AML-193 (cell line): ENCODE results near the gene FAM193A.
"Not testable (repeated sequence)": the region's sequence is repeated elsewhere in the genome, so short reads cannot be mapped to it uniquely, and the experiment has no call there.

Experiments used
- DNase-seq, 2 experiments: peaks; one replicate each; lab custom pipeline; 2025; lab: John Stamatoyannopoulos, UW

FAM193A gene

DNA sequence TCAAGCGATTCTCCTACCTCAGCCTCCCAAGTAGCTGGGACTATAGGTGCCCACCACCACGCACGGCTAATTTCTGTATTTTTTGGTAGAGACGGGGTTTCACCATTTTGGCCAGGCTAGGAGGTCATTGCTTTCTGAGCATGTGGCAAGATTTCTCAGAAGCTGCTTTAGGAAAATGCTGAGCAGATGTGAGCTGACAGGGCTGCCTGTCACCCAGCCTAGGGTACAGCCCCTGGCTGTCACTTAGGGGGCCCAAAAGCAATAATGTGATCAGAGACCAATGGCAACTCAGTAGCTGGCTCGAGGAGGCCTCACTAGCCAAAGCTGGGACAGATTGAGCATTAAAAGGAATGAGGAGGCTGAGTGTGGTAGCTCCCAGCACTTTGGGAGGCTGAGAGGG is 154.9 kb downstream of the FAM193A start:
- DNase-seq, result no peak

DNA sequence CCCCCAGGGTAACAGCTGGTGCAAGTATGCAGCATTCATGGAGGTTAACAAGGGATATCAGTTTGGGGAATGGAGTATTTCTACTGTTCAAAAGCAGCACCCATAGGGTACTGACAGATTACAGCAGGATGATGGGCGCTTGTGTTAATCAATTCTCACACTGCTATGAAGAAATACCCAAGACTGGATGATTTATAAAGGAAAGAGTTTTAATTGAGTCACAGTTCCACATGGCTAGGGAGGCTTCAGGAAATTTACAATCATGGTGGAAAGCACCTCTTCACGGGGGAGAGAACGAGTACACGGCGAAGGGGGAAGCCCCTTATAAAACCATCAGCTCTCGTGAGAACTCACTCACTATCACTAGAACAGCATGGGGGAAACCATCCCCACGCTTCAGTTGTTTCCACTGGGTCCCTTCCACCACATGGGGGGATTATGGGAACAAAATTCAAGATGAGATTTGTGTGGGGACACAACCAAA is 155.5 kb downstream of the FAM193A start:
- DNase-seq, result no peak

DNA sequence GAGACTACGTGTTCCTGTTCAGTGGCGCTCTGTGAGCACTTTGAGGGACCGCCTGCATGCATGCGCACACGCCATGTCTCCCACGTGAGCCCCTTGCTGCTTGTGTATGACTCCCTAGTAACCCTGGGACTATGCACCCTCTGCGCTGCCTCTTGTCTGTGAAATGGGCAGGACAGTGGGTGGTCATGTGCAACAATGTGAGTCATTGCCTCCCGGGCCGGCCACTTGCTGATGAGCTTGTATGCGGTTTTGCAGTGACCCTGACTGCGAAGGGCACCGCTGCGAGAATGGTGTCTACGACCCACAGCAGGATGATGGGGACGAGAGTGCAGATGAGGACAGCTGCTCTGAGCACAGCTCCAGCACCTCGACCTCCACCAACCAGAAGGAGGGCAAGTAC is 158.2 kb downstream of the FAM193A start:
- no peak for DNase-seq

DNA sequence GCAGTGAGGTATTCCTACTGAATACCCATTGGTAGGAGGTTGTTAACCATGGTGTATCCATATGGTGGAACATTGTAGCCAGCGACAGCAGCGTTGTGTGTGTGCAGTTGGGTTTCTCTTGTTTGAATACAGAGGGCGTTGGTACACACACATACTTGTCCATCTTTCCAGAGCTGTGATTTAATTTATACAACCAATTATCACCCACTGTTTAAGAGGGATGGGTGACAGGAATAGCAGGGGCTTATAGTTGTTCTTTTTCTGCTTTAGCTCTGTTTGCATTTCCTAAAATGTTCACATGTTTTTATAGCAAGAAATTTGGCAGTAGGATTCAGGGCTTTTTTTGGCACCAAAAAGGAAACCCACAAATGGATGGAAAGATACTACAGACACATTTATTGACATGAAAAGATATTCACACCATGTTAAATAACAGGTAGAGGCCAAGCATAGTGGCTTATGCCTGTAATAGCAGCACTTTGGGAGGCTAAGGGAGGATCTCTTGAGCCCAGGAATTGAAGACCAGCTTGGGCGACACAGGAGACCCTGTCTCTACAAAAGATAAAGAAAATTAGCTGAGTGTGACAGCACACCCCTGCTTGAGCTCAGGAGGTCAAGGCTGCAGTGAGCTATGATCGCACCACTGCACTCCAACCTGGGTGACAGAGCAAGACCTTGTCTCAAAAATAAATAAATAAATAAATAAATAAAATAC is 159.1 kb downstream of the FAM193A start:
- DNase-seq, result no peak

DNA sequence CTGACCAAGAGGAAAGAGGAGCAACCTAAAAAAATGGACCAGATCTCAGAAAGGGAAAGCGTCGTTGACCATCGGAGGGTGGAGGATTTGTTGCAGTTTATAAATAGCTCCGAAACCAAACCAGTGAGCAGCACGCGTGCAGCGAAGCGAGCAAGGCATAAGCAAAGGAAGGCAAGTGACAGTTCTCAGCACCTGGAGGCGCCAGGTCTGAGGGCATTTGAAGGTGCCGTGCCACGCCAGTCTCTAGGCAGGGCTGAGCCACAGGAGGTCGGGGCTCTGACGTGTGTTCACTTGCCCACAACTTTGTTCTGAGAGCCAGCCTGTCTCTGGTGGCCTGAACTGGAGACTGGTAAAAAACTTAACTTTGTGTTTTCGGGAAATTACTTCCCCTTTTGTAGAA is 160.0 kb downstream of the FAM193A start:
- DNase-seq, result no peak

DNA sequence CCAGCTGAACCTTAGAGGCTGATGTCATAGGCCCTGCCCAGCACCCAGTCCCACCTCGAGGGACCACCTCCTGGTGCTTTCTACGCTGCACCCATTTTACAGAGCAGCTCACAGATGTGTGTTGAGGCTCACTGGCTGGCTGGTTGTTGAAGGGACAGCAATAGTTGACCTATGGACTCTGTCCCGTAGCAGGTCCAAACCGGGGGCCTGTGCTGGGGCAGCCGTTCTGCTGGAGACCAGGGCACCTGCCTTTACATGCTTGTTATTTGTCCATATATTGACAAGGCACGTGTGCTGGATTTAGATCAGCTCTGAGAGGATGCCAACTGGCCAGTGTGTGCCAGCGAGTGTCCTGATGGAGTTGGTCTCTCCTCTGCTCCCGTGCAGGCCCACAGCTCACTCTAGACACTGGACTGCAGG is 161.6 kb downstream of the FAM193A start:
- no peak for DNase-seq

DNA sequence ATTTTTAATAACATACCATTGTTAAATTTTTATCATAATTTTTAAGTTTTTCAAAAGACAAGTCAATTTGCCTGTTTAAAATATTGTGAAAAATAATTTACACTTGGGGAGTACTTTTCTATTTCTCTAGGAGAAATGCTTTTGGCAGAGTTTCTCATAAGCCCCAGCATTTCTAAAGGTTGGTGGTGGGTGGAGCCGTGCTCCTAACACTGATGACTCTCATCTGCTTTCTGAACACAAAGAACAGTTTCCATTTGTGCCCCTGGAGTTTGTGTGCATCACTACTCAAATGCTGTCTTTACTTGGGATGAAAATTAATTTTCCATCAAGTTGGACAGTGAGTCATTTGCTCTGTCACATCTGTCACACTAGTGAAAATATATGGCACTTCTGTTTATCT is 162.1 kb downstream of the FAM193A start:
- DNase-seq, result no peak

DNA sequence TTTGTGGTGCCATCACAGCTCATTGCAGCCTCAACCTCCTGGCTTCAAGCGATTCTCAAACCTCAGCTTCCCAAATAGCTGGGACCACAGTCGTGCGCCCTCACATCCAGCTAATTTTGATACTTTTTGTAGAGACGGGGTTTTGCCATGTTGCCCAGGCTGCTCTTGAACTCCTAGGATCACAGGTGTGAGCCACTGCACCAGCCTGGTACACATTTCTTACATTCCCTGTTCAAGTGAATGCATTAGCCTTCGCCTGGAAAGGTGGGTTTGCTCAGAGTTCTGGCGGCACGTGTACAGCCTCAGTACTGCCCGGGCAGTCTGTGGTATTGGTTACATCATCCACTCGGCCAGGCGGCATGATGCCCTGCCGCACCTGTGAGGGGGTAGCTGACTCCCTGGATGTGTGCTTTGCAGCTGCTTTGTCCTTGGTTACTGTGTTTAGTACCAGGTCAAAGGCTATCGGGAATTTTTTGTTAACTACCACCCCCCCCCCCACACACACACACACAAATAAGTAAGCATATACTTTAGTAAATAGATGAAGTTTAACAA is 162.6 kb downstream of the FAM193A start:
- DNase-seq, result no peak

DNA sequence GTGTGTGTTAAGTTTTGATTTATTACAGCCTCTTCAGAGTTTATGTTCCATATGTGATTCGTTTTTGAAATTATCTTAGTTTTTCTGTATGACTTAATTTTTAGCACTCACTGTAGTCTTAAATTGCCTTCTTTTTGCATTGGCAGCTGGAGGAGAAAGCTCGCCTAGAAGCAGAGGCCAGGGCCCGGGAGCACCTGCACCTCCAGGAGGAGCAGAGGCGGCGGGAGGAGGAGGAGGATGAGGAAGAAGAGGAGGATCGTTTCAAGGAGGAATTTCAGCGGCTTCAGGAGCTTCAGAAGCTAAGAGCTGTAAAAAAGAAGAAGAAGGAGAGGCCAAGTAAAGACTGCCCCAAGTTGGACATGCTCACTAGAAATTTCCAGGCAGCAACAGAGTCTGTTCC is 163.1 kb downstream of the FAM193A start:
- DNase-seq, result no peak

DNA sequence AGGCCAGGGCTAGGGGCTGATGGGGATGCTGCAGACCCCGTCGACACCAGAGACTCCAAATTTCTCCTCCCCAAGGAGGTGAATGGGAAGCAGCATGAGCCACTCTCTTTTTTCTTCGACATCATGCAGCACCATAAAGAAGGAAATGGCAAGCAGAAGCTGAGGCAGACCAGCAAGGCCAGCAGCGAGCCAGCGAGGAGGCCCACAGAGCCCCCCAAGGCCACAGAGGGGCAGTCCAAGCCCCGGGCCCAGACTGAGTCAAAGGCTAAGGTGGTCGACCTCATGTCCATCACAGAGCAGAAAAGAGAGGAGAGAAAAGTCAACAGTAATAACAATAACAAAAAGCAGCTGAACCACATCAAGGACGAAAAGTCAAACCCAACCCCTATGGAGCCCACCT is 163.6 kb downstream of the FAM193A start:
- DNase-seq, result no peak

DNA sequence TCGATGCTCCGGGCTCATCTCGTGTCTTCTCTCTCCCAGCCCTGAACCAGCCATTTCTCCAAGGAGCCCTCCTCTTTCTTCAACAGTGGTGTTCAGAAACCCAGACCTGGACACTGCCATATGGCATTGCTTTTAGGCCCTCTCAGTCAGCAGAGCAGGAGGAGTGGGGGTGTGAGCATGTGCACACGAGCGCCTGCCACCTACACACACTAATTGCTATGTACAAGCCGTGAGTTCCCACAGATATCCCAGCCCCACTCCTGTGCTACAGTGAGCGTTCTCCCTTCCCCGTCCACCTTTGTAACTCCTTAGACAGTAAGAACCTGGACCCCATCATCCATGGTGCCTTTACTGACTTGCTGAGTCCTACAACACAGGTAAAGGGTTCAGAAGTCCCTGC is 165.9 kb downstream of the FAM193A start:
- no peak for DNase-seq

DNA sequence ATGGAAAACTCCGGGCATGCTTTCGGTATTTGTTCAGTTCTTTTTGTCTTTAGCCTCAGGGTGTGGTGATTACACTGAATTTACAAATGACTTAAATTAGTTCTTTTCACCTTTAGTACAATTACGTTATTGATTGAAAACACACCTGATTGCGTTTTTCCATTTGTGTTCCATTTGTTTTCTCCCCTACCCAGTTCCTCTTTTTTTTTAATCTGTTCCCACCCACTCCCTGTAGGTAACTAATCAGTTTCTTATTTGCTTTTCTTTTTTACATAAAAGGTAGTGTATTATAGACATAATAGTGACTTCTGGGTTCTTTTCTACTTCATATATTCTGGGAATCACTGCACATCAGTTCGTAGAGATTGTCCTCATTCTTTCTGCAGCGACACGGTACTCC is 166.3 kb downstream of the FAM193A start:
- no peak for DNase-seq

DNA sequence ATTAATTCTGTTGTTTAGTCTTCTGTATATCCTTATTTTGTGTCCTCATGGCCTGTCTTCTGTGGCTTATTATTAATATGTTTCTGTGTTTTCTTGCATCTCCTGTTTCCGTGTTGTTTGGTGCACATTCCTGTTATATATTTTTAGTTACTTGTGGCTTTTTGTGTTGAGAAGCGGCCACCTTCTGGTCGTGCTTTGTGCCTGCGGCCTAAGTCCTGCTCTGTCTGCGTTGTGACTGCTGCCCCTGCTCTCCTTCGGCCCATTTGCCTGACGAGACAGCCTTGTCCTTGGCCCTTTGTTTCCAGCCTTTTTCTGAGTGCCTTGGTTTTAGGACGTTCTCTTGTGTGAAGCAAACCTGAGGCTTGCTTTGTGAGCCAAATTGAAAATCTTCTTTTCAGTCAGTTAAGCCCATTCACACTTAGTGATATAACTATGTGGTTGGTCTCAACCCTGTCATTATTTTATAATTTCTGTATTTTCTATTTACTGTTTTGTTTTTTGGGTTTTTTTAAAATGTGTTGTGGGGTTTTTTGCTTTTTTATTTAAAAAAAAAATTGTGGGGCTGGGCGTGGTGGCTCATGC is 175.9 kb downstream of the FAM193A start:
- DNase-seq, result peak in 1 of 2 experiments; percentile 19

DNA sequence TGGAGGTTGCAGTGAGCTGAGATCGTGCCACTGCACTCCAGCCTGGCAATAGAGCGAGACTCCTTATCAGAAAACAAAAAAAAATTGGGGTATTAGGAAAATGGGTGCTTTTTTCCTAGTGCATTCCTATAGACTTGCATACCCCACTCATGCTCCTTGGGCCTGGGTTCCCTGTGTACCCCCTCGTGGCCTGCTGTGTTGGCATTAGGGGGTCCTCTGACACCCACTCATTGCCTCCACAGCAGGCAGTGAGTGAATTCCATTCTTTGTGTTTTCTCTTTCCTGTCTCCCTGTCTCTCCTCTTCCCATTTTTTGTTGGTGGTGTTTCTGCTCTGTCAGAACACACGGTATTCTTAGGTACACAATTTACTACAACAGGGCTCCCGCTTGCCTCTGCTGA is 176.9 kb downstream of the FAM193A start:
- no peak for DNase-seq

DNA sequence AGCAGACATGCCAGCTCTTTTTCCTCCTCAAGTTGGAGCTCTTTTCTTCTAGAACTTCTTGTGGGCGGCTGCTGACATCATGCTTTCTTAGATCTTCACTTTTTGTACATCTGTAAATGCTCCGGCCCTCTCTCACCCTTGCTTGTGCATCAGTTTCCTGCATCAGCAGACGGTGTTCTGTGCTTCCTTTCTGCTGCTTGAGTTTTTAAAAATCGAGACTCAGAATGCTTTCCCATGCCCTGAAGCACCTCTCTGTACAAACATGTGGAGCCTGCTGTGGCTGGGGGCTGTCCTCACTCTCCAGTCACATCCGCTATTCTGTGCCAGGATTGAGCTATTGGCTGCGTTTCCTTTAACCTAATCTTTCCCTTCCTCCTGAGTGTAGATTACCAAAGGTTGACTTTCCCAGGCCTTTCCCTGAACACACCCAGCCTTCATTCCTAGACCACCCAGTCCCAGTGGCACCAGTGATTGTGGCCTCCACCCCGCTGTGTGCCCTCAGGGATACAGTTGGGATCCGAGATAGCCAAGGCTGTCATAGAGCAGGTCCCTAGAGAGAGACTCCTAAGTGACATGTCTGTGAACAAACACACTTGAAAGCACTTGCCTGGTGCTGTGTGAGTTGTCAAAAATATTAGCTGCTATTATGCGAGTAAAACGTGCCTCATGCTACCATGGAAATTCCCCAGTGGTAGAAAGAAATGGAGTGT is 177.8 kb downstream of the FAM193A start:
- no peak for DNase-seq

DNA sequence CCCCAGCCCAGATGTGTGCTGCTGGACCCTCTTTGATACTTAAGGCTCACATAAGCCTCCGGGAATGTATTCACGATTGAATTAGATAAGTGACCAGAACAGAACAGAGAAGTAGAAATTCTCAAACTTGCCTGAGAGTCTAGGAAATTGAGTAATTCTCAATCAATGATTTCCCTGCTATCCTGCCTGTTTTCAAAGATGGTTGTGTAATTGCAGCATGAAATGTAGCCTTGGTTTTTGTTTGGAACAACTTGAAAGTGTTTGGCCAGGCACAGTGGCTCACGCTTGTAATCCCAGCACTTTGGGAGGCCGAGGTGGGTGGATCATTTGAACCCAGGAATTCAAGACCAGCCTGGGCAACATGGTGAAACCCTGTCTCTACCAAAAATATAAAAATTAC is 178.5 kb downstream of the FAM193A start:
- DNase-seq, result peak; percentile 6 to 12

DNA sequence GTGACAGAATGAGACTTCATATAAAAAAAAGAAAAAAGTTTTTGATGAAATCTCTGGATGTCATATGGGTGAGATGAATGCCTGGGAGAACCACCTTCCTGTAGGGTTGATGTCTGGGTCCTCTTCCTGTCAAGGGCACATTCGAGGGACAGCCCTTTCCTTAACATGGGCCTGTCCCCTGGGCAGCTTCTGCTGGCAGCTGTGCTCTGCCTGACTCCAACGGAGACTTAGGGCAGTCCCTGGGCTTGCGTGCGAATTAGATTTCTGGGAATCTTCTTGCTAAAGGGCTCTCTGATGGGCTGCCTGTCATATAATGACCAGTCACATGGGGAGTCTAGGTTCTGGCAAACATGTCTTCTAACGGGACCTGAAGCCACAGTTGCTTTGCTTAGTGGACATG is 179.0 kb downstream of the FAM193A start:
- no peak for DNase-seq

DNA sequence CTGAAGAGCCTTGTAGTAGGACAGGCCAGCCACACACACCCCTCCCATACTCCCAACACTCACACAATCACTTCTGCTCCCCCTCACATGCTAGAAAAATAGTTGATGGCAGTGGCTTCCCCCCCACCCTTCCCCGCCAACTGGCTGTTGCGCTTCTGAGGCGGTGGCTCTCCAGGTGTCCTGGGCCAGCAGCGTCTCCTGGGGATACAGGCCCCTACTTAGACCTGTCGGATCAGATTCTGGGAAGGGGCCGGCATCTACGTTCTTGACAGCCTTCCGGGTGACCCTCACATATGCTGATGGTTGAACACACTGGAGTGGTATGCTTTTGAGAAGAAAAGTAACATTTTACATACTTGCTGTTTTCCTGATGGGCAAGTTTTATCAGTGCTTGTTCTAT is 179.8 kb downstream of the FAM193A start:
- no peak for DNase-seq

DNA sequence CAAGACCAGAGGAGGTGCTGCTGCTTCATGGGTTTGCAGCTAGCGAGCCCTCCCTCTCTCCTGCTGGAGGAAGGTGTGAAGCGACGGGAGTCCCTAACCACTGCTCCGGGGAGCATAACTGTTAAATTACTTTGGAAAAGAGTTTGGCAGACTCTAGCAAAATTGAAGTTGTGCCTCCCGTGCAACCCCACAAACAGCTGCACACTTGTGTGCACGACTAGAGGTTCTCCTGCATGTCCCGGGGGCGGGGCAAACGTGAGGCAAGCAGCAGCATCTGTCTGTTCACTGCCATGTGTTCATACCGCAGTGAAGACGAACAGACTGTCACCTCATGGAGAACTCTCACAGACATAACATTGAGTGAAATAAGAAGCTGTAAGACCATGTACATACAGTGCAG is 185.1 kb downstream of the FAM193A start:
- DNase-seq, result no peak

DNA sequence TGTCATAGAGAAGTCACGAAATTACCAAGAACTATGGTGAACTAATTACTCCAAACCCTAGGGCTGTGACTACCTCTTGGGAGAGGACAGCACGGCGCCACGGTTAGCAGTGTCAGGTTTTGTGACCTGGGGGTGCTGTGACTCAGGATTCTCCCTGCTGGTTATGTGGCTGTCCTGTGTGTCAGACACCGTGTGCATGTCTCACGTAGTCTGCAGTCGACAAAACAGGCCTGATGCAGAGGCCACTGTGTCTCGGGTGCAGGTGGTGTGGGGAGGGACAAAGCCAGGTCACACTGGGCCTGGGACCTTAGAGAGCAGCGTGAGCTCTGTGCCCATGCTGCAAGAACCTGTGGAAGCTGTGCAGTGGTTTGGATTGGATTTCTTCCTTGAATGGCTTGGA is 185.6 kb downstream of the FAM193A start:
- no peak for DNase-seq

DNA sequence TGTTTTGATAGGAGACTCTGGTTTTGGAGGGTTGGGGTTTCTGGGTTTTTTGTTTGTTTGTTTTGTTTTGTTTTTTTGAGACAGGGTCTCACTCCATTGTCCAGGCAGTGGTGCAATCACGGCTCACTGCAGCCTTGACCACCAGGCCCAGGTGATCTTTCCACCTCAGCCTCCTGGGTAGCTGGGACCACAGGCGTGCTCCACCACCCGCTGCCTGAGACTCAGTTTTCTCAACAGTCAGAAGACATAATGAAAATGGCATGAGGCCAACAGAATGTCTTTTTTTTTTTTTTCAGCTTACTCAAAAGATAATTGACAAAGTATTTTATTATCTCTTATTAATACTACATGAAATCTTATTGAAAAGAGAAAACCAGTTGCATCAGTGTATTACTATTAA is 187.3 kb downstream of the FAM193A start:
- DNase-seq, result no peak

DNA sequence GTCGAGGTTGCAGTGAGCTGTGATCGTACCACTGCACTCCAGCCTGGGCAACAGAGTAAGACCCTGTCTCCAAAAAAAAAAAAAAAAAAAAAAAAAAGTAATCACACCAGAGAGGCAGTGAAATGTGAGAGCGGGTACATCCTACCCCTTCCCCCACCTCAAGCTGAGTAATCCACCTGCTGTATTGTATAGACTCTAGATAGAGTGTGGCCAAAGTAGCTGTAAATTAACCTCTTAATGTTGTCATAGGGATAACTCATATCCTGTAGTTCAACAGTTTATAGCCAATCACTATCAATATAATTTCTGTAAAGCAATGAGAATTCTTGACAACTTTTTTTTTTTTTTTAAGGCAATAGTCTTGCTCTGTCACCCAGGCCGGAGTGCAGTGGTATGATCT is 188.9 kb downstream of the FAM193A start:
- no peak for DNase-seq

DNA sequence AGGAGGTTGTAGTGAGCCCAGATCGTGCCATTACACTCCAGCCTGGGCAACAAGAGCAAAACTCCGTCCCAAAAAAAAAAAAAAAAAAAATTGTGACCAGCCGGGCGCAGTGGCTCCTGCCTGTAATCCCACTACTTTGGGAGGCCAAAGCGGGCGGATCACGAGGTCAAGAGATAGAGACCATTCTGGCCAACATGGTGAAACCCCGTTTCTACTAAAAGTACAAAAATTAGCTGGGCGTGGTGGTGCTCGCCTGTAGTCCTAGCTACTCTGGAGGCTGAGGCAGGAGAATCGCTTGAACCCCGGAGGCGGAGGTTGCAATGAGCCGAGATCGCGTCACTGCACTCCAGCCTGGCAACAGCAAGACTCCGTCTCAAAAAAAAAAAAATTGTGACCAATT is 190.4 kb downstream of the FAM193A start:
- not testable (repeated sequence) for DNase-seq
